Immature natural killer cell (primary cell): ENCODE data around the gene TMEM202. TPM values are rescaled to one million over a fixed set of nuclear protein-coding genes. Genes with fewer than 3 reads are reported as not detected.
"Not testable (repeated sequence)": the region's sequence is repeated elsewhere in the genome, so short reads cannot be mapped to it uniquely, and the experiment has no call there.

ENCODE experiments used
- DNase-seq, 3 donors: peaks; one replicate each; pipeline ENCODE4 v3.0.0; 2022; ENCODE audit warnings: mixed read lengths in 1 of 3
- H3K27ac Mint-ChIP-seq, 6 donors: one replicate each; pipeline ENCODE4 v1.8.0; 2020; ENCODE audit warnings: mixed read lengths in 6 of 6, mild to moderate bottlenecking in 5 of 6, inconsistent platforms in 4 of 6, moderate library complexity in 3 of 6
- H3K27me3 Mint-ChIP-seq, 3 donors: one replicate each; pipeline ENCODE4 v1.8.0; 2020 to 2021; ENCODE audit warnings: low read depth in 3 of 3, mild to moderate bottlenecking in 3 of 3, mixed read lengths in 3 of 3, moderate library complexity in 3 of 3, inconsistent platforms in 1 of 3
- H3K36me3 Mint-ChIP-seq, 3 donors: one replicate each; pipeline ENCODE4 v1.8.0; 2020; ENCODE audit warnings: mixed read lengths in 3 of 3, inconsistent platforms in 2 of 3, mild to moderate bottlenecking in 2 of 3
- H3K4me1 Mint-ChIP-seq, 2 donors: one replicate each; pipeline ENCODE4 v1.8.0; 2020; ENCODE audit warnings: inconsistent platforms in 2 of 2, mild to moderate bottlenecking in 2 of 2, mixed read lengths in 2 of 2, moderate library complexity in 1 of 2
- H3K4me3 Mint-ChIP-seq, 5 donors: one replicate each; pipeline ENCODE4 v1.8.0; 2020; ENCODE audit warnings: mild to moderate bottlenecking in 5 of 5, mixed read lengths in 5 of 5, inconsistent platforms in 3 of 5, moderate library complexity in 3 of 5
- H3K9me3 Mint-ChIP-seq, 6 donors: one replicate each; pipeline ENCODE4 v1.8.0; 2020; ENCODE audit warnings: mild to moderate bottlenecking in 6 of 6, mixed read lengths in 6 of 6, inconsistent platforms in 4 of 6, moderate library complexity in 3 of 6
- polyA plus RNA-seq, 3 donors: library from polyadenylated mRNA; unstranded; fragments of 300-500 nt; fragmentation: Illumina TruSeq; gene quantifications; one replicate each; pipeline ENCODE4 v1.2.3, GENCODE V29; 2021

Gene TMEM202
- polyA plus RNA-seq, 3 donors from 2014 or later = not detected

- not testable (repeated sequence) for H3K27ac Mint-ChIP-seq, H3K36me3 Mint-ChIP-seq, DNase-seq, H3K4me1 Mint-ChIP-seq, H3K9me3 Mint-ChIP-seq, H3K4me3 Mint-ChIP-seq, H3K27me3 Mint-ChIP-seq
These were observed 15.2 kb downstream of the TMEM202 start for GRCh38 chr15:72413337-72413736.

DNA sequence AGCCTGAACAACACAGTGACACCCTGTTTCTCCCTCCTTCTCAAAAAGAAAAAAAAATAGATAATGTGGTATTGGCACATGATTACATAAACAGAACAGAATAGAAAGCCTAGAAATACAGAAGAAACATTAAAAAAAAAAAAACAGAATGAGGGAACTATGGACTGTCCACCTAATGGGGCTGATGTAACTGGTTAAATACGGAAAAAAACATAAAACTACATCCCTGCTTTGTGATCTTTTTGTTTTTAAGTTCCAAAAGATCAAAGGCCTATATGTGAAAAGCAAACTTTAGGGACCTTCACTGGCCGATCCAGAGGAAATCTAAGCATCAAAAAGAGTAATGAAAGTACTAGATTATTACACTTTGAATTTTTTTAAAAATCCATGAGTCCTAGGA, 17.2 kb downstream of the TMEM202 start:
- Mint-ChIP-seq H3K27ac (no peak overlapping the region), H3K4me1 (no peaks in the 10 kb centered on the region), H3K36me3 (no peaks in the 10 kb centered on the region), H3K4me3 (no peak overlapping the region), H3K9me3 (peaks cover 0 to 2% (median 0%) of the 10 kb centered on the region in 6 donors), H3K27me3 (peaks cover 5 to 7% (median 6%) of the 10 kb centered on the region in 3 donors)
- no peak for DNase-seq

DNA sequence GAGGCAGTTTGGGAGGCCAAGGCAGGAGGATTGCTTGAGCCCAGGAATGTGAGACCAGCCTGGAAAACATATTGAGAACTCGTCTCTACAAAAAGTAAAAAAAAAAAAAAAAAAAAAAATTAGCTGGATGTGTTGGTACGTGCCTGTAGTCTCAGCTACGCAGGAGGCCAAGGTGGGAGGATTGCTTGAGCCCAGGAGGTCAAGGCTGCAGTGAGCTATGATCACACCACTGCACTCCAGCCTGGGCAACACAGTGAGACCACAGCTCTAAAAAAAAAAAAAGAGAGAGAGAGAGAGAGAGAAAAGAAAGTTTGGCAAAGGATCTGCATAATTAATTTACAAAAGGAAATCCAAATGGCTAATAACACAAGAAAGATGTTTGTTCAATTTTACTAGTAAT, 21.7 kb downstream of the TMEM202 start:
- not testable (repeated sequence) for H3K36me3 Mint-ChIP-seq, H3K4me1 Mint-ChIP-seq, H3K27me3 Mint-ChIP-seq, H3K9me3 Mint-ChIP-seq, H3K4me3 Mint-ChIP-seq, DNase-seq, H3K27ac Mint-ChIP-seq

- no peaks in the 10 kb centered on the region for H3K4me1 Mint-ChIP-seq
- H3K27ac Mint-ChIP-seq = no peak overlapping the region
- no peak overlapping the region for H3K4me3 Mint-ChIP-seq
- peaks cover 0 to 9% (median 4%) of the 10 kb centered on the region in 6 donors for H3K9me3 Mint-ChIP-seq
- peaks cover 0 to 4% (median 4%) of the 10 kb centered on the region in 3 donors for H3K36me3 Mint-ChIP-seq
- no peak for DNase-seq
- H3K27me3 Mint-ChIP-seq = peaks cover 0 to 4% (median 3%) of the 10 kb centered on the region in 3 donors
These were observed 22.5 kb downstream of the TMEM202 start for GRCh38 chr15:72420576-72420975.

- H3K27me3 Mint-ChIP-seq = peaks cover 0 to 4% (median 3%) of the 10 kb centered on the region in 3 donors
- peaks cover 0 to 7% (median 4%) of the 10 kb centered on the region in 3 donors for H3K36me3 Mint-ChIP-seq
- H3K9me3 Mint-ChIP-seq = peaks cover 1 to 15% (median 6%) of the 10 kb centered on the region in 6 donors
- no peak for DNase-seq
- peaks cover 0 to under 1% of the 10 kb centered on the region in 2 donors for H3K4me1 Mint-ChIP-seq
- no peak overlapping the region for H3K27ac Mint-ChIP-seq
- no peak overlapping the region for H3K4me3 Mint-ChIP-seq
These were observed 23.4 kb downstream of the TMEM202 start for GRCh38 chr15:72421484-72421883.

GRCh38 chr15:72423256-72423655, 25.2 kb downstream of the TMEM202 start:
- Mint-ChIP-seq H3K4me1 (peaks cover 0 to 6% of the 10 kb centered on the region in 2 donors), H3K36me3 (peaks cover 0 to 7% (median 4%) of the 10 kb centered on the region in 3 donors), H3K27ac (no peak overlapping the region), H3K9me3 (peaks cover 1 to 15% (median 8%) of the 10 kb centered on the region in 6 donors), H3K27me3 (peaks cover 0 to 4% (median 3%) of the 10 kb centered on the region in 3 donors), H3K4me3 (no peak overlapping the region)
- DNase-seq = no peak

GRCh38 chr15:72426753-72427152, 28.6 kb downstream of the TMEM202 start:
- Mint-ChIP-seq H3K36me3 (peaks cover 0 to 7% (median 4%) of the 10 kb centered on the region in 3 donors), H3K27me3 (peaks cover 0 to 8% (median 4%) of the 10 kb centered on the region in 3 donors), H3K9me3 (peaks cover 1 to 15% (median 9%) of the 10 kb centered on the region in 6 donors), H3K27ac (no peak overlapping the region), H3K4me1 (peaks cover 0 to 6% of the 10 kb centered on the region in 2 donors), H3K4me3 (no peak overlapping the region)
- no peak for DNase-seq

GRCh38 chr15:72437650-72438316, 39.7 kb downstream of the TMEM202 start:
- no peak overlapping the region for H3K27ac Mint-ChIP-seq

DNA sequence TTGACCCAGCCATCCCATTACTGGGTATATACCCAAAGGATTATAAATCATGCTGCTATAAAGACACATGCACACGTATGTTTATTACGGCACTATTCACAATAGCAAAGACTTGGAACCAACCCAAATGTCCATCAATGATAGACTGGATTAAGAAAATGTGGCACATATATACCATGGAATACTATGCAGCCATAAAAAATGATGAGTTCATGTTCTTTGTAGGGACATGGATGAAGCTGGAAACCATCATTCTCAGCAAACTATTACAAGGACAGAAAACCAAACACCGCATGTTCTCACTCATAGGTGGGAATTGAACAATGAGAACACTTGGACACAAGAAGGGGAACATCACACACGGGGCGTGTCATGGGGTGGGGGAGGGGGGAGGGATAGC, 44.7 kb downstream of the TMEM202 start:
- not testable (repeated sequence) for DNase-seq, H3K4me1 Mint-ChIP-seq, H3K4me3 Mint-ChIP-seq, H3K27ac Mint-ChIP-seq
- H3K36me3 Mint-ChIP-seq = peaks cover 4 to 11% (median 4%) of the 10 kb centered on the region in 3 donors
- peaks cover 7 to 11% (median 11%) of the 10 kb centered on the region in 3 donors for H3K27me3 Mint-ChIP-seq
- peaks cover 5 to 12% (median 6%) of the 10 kb centered on the region in 6 donors for H3K9me3 Mint-ChIP-seq

More at GRCh38 chr15:72437650-72438316, 39.7 kb downstream of the TMEM202 start:
- peaks cover 8 to 13% (median 11%) of the 10 kb centered on the region in 3 donors for H3K36me3 Mint-ChIP-seq
- H3K4me3 Mint-ChIP-seq = no peak overlapping the region
- no peaks in the 10 kb centered on the region for H3K4me1 Mint-ChIP-seq
- DNase-seq = no peak
- H3K9me3 Mint-ChIP-seq = peaks cover 11 to 26% (median 18%) of the 10 kb centered on the region in 6 donors
- peaks cover 6 to 23% (median 21%) of the 10 kb centered on the region in 3 donors for H3K27me3 Mint-ChIP-seq

GRCh38 chr15:72445426-72445825, 47.3 kb downstream of the TMEM202 start:
- peaks cover 0 to 2% (median 0%) of the 10 kb centered on the region in 6 donors for H3K9me3 Mint-ChIP-seq
- H3K4me1 Mint-ChIP-seq = no peaks in the 10 kb centered on the region
- peaks cover 2 to 10% (median 7%) of the 10 kb centered on the region in 3 donors for H3K27me3 Mint-ChIP-seq
- H3K4me3 Mint-ChIP-seq = no peak overlapping the region
- H3K36me3 Mint-ChIP-seq = peaks cover 0 to 8% (median 0%) of the 10 kb centered on the region in 3 donors
- no peak for DNase-seq
- H3K27ac Mint-ChIP-seq = no peak overlapping the region

DNA sequence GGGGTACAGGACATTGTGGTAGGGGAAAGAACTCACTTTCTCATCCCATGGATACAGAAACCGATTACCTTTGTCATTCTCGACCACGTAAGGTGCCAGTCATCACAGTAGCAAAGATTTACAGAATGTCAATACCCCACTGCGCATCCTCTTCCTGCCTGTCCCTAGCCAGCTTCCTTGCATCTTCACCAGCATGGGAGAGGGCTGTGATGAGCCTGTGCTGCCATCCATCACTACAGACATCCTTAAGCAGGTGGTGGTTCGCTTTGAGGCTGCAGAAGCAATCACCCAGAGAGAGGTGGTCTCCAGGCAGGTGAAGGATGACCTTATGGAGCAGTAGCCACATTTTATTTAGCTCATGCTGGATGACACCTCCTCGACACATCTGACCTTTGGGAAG, 52.7 kb downstream of the TMEM202 start:
- Mint-ChIP-seq H3K4me1 (no peaks in the 10 kb centered on the region), H3K27ac (no peak overlapping the region), H3K36me3 (no peaks in the 10 kb centered on the region), H3K9me3 (no peaks in the 10 kb centered on the region), H3K4me3 (no peak overlapping the region), H3K27me3 (peaks cover 0 to 4% (median 2%) of the 10 kb centered on the region in 3 donors)
- DNase-seq = no peak

GRCh38 chr15:72451224-72451623, 53.1 kb downstream of the TMEM202 start:
- no peak for DNase-seq
- Mint-ChIP-seq H3K9me3 (no peaks in the 10 kb centered on the region), H3K27me3 (peaks cover 0 to 4% (median 2%) of the 10 kb centered on the region in 3 donors), H3K4me3 (no peak overlapping the region), H3K4me1 (no peaks in the 10 kb centered on the region), H3K27ac (no peak overlapping the region), H3K36me3 (no peaks in the 10 kb centered on the region)

GRCh38 chr15:72456684-72457083, 58.6 kb downstream of the TMEM202 start:
- no peak overlapping the region for H3K27ac Mint-ChIP-seq
- H3K9me3 Mint-ChIP-seq = no peaks in the 10 kb centered on the region

More at GRCh38 chr15:72456684-72457083, 58.6 kb downstream of the TMEM202 start:
- DNase-seq = no peak
- Mint-ChIP-seq H3K27me3 (peaks cover 0 to 2% (median 0%) of the 10 kb centered on the region in 3 donors), H3K4me1 (peaks cover 3 to 4% of the 10 kb centered on the region in 2 donors), H3K36me3 (no peaks in the 10 kb centered on the region), H3K4me3 (no peak overlapping the region)
